Measurements from ENCODE around the gene ARSJ.

The ARSJ gene

GRCh38 chr4:113921089-113921794 is 58.2 kb downstream of the ARSJ start:
- no peak for DNase-seq (ENCODE audit: low spot score)
- no peak overlapping the region for H3K27ac ChIP-seq
- ChIA-PET POLR2A (ENCODE audit: low non-redundant PET) (no interaction called here), CTCF (interaction anchor here (0.6 to 1.1 kb wide), 5 partner anchors 13 to 457 kb away, joined by 3 read pairs; no protein-coding TSS in a partner anchor)
- no peak for TF ChIP-seq CTCF (conservative IDR thresholded peaks at IDR 0.05; ENCODE audit: low read depth)

- H3K27ac ChIP-seq: no peak overlapping the region
- no peak for TF ChIP-seq CTCF (conservative IDR thresholded peaks at IDR 0.05; ENCODE audit: low read depth)
- ChIA-PET CTCF (no interaction called here), POLR2A (ENCODE audit: low non-redundant PET) (no interaction called here)
- no peak for DNase-seq (ENCODE audit: low spot score)
Observed at GRCh38 chr4:113919611-113920010, 59.8 kb downstream of the ARSJ start.

DNA sequence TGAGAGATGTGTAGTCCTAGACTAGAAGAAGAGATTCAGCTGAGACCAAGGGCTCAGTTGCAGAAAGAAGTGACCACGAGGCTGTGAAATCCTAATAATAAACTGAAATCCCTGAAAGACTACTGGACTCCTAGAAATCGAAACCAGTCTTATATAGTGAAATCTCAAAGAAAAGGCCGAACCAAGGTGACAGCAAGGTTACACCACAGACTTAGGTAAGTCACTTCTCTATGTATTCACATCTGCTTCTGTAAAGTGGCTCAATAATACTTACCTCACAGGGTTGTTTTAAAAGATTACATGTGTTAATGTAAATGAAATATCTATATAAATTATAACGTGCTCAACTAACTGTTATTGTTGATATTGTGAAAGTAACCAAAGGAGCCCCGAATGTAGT is 60.3 kb downstream of the ARSJ start:
- TF ChIP-seq CTCF (conservative IDR thresholded peaks at IDR 0.05; ENCODE audit: low read depth): no peak
- no peak overlapping the region for H3K27ac ChIP-seq
- CTCF ChIA-PET: no interaction called here
- DNase-seq (ENCODE audit: low spot score): no peak
- POLR2A ChIA-PET (ENCODE audit: low non-redundant PET): no interaction called here

DNA sequence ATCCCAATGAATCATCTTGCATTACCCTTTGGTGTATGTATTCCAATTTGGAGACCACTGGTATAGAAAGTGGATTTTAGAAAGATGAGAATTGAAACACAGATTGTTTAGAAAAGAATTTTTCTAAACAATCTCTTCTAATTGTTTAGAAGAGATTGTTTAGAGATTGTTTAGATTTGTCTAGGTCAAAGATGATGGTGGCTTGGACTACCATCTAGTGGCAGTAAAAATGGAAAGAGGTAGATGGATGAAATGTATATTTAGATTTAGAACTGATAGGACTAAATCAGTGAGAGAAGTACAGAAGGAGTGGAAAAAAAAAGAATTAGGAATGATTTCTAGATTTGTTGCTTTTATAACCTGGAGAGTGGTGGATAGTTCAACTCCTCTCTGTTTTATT is 70.6 kb downstream of the ARSJ start:
- H3K27ac ChIP-seq: no peak overlapping the region
- no peak for DNase-seq (ENCODE audit: low spot score)
- POLR2A ChIA-PET (ENCODE audit: low non-redundant PET): no interaction called here
- CTCF ChIA-PET: interaction anchor here (0.6 kb wide), 1 partner anchor 502 kb away, joined by 3 read pairs; no protein-coding TSS in a partner anchor
- peak; percentile 38 for TF ChIP-seq CTCF (conservative IDR thresholded peaks at IDR 0.05; ENCODE audit: low read depth)

GRCh38 chr4:113907559-113907958 is 71.9 kb downstream of the ARSJ start:
- no peak overlapping the region for H3K27ac ChIP-seq
- POLR2A ChIA-PET (ENCODE audit: low non-redundant PET): no interaction called here
- no peak for TF ChIP-seq CTCF (conservative IDR thresholded peaks at IDR 0.05; ENCODE audit: low read depth)
- CTCF ChIA-PET: no interaction called here
- DNase-seq (ENCODE audit: low spot score): no peak

GRCh38 chr4:113905301-113905700 is 74.1 kb downstream of the ARSJ start:
- DNase-seq (ENCODE audit: low spot score): no peak

More at GRCh38 chr4:113905301-113905700, 74.1 kb downstream of the ARSJ start:
- ChIA-PET CTCF (interaction anchor here (0.6 to 0.7 kb wide), 2 partner anchors 62 to 510 kb away, joined by 3 to 4 read pairs; no protein-coding TSS in a partner anchor), POLR2A (ENCODE audit: low non-redundant PET) (no interaction called here)
- no peak overlapping the region for H3K27ac ChIP-seq
- TF ChIP-seq CTCF (conservative IDR thresholded peaks at IDR 0.05; ENCODE audit: low read depth): no peak
